HG03159 (cell line): Measurements from ENCODE around the gene PPM1E.
A peak's percentile ranks its signal among the peaks of the same experiment; 100 is the strongest.

Experiments used
- ATAC-seq: cut with Tn5 transposase; IDR thresholded peaks from one replicate; pipeline ENCODE4 v1.9.1; 2021; ENCODE audit warnings: mild to moderate bottlenecking, moderate library complexity; ENCODE audit not compliant: unreplicated experiment

PPM1E gene

DNA sequence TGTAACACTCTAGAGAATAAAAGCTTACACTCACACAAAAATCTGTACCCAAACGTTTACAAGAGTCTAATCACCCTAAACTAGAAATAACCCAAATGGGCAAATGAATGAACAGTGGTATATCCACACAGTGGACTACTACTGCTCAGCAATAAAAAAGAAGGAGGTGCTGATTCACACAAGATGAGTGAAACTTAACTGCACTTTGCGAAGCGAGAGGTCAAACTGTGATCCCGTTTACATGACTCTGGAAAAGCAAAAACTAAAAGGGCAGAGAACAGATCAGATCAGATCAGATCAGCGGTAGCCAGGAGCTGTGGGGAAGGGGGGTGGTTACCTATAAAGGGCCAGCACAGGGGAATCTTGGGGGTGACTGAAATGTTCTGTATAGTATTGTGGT, 237.7 kb downstream of the PPM1E start:
- no peak for ATAC-seq

DNA sequence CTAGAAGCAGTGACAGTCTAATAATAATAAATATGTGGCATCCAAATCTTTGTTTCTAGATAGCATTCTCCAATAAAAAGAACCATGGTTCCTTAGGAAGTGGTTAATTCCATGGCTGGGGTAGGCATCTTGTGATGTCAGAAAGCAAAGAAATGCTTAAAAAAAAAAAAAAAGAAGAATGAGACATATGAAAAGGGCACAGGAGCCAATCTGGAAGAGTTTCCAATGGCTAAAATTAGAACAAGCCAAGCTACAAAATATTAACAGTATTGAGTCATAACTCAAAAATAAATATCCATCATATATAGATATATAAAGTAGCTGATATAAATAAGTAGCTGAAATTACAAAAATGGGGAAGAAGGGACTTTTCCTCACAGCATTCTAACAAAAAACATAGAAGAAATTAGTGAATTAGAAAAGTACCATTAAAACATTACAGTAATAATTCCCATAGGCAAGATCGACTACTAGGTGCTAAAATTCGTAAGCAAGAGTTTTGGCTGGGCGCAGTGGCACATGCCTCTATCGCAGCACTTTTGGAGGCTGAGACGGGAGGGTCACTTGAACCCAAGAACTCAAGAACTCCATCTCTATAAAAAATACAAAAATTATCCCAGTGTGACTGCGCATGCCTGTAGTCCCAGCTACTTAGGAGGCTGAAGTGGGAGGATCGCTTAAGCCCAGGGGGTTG, 239.7 kb downstream of the PPM1E start:
- ATAC-seq, result no peak

DNA sequence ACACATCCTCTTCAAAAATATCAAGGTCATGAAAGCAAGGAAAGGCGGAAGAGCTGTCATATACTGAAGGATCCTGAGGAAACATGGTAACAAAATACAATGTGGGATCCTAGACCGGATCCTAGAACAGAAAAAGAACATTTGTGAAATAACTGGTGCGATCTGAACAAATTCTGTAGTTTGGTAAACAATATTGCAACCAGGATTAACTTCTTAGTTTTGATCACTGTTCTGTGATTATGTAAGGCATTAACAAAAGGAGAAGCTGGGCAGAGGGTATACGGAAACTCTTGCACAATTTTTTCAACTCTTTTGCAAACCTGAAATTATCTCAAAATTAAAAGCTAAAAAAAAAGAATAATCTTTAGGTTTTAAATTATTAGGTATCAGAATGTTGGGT, 241.3 kb downstream of the PPM1E start:
- no peak for ATAC-seq

DNA sequence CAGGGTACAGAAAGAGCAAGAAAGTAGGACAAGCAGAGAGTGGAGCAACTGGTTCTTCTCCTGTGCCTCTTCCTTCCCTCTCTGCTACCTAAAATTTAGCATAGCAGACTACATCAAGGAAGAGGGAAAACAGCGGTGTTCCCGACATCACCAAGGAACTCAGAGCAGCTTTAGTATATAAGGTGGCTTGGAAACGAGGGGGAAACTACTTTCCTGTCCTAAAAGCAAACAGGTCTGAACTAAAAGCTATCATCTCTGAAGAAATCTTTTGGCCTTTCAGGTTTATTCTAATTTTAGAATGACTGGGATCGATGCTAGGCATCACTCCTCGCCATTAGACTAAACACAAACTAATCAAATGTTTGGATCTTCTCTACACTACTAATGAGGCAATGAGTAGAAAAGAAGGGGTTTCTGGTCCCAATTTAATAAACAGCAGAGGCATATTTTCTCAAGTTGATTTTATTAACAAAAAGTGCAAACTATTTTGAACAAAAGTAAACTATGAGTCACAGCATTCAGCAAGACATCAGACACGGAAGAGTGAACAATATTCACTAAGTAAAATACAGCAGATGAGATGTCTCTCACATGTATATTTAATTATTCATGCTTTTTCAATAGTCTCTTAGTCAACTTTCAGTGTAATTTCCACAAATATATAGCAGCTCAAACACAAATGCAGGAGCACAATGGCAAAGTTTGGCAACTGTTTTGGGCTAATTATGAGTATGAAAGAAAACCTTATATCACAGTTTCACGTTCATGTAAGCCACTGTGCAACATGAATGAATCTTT, 242.3 kb downstream of the PPM1E start:
- ATAC-seq, result no peak

DNA sequence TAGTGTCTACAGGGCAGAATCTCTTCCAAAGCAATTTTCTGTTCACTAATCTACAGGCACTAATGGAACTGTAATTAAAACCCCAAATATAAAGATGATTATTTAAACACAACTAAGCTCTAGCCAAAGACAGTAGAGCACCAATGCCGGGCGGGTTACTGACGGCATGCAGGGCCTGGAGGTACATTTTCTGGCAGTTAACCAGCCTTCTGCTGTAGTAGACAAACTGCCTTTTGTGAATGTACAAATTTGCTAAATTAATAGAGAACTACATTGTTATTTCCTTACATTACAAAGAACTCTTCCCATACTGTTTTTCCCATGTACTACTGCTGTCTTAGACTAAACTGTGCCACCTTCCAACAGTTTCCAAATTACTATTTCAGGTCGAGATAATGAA, 243.2 kb downstream of the PPM1E start:
- no peak for ATAC-seq

DNA sequence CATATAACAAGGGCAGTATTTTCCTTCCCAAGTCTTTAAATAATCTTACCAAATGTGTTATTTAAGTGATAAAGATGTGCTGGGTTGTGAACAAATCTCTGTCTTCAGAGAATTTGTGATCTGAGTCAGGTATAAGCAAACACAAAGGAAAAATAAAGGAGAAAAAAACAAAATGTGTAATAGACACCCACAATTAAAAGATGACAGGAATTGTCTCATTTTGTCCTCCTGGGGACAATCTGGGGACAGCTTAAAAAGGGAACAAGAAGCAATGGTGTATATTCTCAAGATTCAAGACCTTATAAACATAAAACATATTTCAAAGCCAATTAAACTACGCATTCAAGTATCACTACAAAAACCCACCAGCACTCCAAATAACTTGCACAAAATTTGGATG, 243.8 kb downstream of the PPM1E start:
- ATAC-seq, result no peak

DNA sequence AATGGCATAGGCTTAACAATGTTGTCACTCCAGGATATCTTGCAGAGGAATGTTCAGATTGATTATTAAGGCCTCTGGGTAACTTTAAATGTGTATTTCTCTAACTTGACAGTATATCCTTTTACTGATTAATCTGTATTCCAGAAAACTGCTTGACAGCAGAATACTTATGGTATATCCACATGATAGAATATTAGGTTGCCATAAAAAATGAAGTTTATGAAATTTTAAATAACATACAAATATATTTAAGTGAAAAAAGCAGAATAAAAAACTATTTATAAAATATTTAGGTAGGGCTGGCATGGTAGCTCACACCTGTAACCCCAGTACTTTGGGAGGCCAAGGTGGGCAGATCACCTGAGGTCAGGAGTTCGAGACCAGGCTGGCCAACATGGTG, 244.4 kb downstream of the PPM1E start:
- ATAC-seq, result no peak

DNA sequence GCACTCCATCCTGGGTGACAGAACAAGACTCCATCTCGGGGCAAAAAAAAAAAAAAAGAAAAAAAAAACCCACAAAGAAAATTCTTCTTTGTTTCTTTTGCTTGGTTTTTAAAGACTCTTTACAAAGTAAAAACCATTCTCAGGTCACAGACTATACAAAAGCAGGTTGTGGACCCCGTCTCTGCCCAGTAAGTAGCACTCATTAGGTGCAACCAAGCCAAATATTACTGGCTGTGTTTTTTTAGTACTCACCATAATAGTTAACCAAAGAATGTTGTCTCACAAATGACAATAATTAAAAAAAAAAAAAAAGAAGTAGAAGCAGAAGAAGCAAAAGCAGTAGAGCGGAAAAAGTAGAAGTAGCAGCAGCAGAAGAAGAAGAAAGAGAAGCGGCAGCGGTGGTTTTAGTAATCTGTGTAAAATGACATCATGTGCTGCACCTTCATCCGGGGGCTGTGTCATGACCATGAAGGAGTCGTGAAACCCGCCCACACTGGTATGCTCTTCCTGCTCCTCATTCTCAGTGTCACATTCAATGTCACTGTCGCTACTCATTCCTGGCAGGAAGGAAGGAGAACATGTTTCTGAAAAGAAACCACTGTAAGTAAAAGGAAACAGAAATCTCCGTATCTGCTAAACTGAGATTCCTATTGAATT, 245.6 kb downstream of the PPM1E start:
- ATAC-seq, result peak; percentile 94

DNA sequence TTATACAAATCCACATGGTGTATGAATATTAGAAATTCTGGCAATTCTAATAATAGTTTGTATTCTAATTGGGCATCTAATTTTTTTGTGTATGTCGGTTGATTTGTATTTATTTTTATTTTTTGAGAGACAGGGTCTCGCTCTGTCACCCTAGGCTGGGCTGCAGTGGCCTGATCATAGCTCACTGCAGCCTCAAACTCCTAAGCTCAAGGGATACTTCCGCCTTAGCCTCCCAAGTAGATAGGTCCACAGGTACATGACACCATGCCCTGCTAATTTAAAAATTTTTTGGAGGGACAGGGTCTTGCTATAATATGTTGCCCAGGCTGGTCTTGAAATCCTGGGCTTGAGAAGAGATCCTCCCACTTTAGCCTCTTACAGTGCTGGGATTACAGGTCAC, 246.5 kb downstream of the PPM1E start:
- no peak for ATAC-seq

DNA sequence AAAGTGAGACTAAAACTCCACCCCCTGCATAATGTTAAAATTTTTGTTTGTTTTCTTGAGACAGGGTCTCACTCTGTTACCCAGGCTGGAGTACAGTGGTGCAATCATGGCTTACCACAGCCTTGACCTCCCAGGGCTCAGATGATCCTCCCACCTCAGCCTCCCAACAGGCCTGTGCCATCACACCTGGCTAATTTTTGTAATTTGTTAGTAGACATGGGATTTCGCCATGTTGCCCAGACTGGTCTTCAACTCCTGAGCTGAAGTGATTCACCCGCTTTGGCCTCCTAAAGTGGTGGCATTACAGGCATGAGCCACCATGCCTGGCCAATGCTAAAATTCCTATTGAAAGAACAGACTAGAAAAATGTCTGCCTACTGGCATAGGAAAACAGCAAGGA, 247.2 kb downstream of the PPM1E start:
- ATAC-seq, result no peak

DNA sequence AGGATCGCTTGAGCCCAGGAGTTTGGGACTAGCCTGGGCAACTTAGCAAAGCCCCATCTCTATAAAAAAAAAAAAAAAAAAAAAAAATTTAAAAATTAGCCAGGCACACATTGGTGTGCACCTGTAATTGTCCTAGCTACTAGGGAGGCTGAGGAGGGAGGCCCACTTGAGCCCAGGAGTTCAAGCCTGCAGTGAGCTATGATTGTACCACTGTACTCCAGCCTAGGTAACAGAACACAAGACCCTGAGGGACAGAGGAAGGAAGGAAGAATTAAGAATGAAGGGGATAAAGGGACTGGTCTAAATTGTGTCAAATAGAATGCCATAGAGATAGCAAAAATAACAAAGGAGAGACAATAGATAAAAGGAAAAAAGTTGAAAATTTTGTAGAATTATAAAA, 248.2 kb downstream of the PPM1E start:
- no peak for ATAC-seq

DNA sequence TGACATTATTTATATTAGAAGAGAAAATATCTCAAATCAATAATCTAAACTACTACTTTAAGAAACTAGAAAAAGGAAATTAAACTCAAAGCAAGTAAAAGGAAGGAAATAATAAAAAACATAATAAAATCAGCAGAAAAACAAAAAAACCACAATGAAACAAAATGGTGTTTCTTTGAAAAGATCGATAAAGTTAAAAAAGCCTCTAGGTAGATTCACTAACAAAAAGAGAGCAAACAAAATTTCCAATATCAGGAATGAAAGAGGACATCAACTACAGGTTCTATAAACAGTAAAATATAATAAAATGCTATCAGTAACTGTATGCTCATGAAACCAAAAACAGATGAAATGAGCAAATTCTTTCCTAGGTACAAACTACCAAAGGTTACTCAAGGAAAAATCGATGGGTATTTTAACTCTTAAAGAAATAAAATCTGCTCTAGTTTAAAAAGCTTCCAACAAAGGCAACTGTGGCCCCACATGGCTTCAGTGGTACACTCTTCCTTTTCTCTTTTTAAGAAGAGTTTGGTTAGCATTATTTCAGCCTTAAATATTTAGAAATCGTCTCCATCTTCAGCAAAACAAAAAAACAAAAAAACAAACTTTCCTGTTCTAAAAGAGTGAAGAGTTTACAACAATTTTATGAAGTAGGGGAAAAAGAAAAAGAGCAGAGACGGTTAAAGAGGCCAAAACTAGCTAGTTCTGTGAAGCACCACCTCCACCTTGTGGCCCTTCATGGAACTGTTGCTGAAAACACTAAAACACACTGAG, 248.9 kb downstream of the PPM1E start:
- no peak for ATAC-seq

DNA sequence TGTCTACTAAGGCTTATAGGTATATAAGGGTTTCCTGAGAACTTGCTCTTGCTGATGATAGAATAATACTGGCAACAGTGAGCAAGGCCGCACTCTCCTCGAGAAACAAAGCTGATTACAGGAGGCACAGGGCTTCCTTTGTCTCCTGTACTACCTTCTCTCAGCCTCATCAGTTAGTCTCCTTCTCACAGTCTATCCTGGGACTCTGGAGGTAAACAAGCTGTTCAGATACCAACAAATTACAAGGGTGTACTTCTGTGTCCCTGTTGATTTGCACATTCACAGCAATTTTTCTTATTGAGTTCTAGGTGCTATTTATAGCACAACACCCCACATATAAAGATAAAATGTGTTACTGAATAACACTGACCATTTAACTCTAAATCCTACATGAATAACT, 252.3 kb downstream of the PPM1E start:
- ATAC-seq, result no peak

DNA sequence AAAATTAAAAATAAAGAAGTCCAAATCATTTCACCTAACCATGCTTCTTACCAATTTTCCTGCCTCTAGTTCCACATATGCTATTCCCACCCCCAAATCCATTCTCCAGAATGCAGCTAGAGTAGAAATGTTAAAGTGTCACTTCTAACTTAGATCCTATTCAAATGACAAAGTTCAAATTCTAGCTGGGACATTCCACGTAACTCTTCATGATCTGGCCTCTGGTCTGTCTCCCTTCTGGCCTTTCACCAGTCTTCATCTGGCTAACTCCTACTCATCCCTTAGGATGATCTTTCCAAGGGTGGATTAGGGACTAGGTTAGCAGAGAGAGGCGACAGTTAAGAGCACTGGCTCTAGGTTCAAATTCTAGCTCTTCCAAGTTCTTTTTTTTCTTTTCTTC, 253.1 kb downstream of the PPM1E start:
- ATAC-seq, result no peak

DNA sequence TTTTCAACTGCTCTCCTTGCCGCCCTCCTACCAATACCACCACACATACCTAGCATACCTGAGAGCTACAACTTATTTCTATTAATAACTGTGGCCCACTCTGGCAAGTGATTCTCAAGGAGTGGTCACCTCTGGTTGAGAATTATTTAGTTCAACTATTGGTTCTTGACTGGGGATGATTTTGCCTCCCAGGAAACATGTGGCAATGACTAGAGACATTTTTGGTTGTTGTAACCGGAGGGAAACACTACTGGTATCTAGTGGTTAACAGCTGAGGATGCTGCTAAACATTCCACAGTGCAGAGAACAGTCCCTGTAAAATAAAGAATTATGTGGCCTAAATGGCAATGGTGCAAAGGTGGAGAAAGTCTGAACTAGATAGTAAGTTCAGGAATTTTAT, 254.4 kb downstream of the PPM1E start:
- ATAC-seq, result no peak

DNA sequence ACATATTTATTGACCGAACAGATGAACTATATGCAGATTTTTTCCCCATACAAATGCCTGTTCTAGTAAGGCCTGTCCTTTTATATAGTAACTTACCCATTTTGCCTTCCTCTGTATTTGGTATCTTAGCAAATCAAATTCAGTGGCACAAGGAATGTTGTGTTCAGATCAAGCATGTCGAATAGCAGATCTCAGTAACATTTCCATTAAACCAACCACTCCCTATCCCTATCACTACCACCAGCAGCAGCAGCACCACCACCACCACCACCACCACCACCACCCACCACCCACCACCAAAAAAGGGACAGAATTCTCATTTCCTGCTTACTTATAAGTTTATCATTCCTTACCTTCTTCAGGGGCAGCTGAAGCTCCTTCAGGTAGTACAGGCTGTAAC, 256.3 kb downstream of the PPM1E start:
- ATAC-seq, result no peak

DNA sequence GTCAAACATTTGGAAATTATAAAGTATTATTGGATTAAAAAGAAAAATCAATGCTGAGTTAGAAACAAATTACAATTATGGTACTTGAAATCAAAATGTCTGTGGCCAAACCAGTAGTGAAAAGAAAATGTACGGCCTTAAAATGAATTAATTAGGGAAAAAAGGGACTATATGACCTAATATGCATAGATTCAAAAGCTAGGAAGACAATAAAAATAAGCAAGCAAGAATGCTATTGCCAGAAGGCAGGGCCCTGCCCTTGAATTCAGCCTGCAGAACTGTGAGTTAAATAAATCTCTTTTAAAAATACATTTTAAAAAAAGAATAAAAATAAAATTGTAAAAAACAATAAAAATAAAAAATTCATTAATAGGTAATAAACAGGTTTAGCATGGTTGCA, 262.4 kb downstream of the PPM1E start:
- ATAC-seq, result no peak

DNA sequence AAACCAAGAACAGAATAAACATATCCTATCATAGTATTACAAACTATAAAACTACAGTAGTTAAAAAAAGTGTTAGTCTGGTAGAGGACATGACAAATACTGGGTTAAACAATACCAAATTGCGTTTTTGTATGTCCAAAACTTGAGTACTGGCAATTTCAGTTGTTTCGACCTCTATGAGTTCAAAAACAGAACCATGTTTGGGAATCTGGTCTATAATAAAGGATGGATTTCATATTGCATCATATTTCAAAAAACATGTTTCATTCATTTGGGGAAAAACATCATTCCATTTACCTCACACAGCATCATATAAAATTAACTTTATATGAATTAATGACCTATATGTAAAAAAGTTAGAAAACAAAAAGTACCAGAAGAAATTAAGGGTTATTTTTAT, 269.3 kb downstream of the PPM1E start:
- ATAC-seq, result no peak

DNA sequence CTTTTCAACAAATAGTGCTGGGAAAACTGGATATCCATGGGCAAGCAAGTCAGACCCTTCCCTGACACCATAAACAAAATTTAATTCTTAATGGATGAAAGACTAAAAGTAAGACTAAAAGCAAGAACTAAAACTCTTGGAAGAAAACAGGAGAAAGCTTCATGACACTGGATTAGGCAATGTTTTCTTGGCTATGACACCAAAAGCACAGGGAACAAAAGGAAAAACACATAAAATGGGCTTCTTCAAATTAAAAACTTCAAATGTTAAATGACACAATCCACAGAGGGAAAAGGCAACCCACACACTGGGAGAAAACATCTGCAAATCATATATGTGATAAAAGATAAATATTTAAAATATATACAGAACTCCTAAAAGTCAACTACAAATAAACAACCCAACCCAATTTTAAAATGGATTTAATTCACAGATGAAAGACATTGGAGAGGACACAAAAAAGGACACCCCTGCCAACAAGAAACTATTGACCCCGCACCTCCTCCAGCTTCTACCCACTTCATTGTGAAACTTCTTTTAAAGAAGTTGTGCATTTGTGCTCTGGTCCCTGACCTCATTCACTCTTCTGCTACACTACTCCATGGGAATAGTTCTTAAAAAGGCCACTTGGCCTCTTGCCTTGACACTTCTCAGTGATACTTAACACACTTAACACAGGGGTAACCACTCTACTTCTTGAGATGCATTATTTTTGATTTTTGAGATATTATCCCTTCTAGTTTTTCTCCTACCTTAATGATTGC, 270.7 kb downstream of the PPM1E start:
- ATAC-seq, result no peak

DNA sequence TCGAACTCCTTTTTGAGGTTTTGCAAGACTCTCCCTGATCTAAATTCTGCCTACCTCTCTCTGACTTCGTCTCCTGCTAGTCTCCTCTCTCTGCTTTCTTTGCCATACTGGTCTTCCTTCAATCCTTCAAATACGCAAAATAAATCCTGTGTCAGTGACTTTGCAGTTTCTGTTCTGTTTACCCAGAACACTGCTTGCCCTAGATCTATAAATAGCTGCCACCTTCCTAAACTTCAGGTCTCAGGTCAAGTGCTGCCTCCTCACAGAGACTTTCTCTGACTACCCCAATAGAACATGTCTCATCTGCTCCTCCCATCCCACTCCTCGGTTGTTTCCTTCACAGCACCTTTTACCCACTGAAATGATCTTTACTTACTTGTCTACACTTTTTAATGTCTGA, 272.1 kb downstream of the PPM1E start:
- ATAC-seq, result no peak

DNA sequence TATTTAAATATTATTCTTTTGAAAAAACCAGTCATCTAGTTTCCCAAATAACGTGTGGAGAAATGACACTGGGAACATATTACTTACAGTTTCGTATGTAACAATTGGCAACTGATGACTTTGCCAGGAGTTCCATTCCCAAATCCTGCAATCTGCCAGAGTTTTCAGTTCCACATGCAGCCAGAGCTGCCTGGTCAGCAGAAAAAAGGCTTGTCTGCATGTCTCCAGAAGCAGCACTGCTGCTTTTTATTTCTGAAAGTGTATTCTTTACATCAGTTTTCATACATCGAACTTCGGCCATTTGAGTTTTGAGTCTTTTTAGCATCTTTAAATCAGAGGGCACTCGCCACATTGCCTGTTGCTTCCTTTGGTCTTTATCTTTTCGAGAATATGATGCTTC, 272.7 kb downstream of the PPM1E start:
- no peak for ATAC-seq
